ENCODE results near the gene NPDC1. TPM values are rescaled to one million over a fixed set of nuclear protein-coding genes. Genes with fewer than 3 reads are reported as not detected.

NPDC1 gene
- total RNA-seq, 2 donors from 2014 or later: 49.7 to 57.8 TPM

- H3K4me3 ChIP-seq: no peak overlapping the region
- H3K4me1 ChIP-seq: peaks cover 0 to 12% of the 10 kb centered on the region in 2 donors
- TF ChIP-seq, protein P1, sequence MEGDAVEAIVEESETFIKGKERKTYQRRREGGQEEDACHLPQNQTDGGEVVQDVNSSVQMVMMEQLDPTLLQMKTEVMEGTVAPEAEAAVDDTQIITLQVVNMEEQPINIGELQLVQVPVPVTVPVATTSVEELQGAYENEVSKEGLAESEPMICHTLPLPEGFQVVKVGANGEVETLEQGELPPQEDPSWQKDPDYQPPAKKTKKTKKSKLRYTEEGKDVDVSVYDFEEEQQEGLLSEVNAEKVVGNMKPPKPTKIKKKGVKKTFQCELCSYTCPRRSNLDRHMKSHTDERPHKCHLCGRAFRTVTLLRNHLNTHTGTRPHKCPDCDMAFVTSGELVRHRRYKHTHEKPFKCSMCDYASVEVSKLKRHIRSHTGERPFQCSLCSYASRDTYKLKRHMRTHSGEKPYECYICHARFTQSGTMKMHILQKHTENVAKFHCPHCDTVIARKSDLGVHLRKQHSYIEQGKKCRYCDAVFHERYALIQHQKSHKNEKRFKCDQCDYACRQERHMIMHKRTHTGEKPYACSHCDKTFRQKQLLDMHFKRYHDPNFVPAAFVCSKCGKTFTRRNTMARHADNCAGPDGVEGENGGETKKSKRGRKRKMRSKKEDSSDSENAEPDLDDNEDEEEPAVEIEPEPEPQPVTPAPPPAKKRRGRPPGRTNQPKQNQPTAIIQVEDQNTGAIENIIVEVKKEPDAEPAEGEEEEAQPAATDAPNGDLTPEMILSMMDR (IDR thresholded peaks at IDR 0.05): no peak
- no peak overlapping the region for H3K27ac ChIP-seq
- H3K36me3 ChIP-seq: no peaks in the 10 kb centered on the region
- H3K9me3 ChIP-seq: no peaks in the 10 kb centered on the region
- DNase-seq (ENCODE audit: low spot score): no peak
- H3K27me3 ChIP-seq: no peaks in the 10 kb centered on the region
Measured at GRCh38 chr9:137062384-137062783, 16.4 kb upstream of the NPDC1 start.

DNA sequence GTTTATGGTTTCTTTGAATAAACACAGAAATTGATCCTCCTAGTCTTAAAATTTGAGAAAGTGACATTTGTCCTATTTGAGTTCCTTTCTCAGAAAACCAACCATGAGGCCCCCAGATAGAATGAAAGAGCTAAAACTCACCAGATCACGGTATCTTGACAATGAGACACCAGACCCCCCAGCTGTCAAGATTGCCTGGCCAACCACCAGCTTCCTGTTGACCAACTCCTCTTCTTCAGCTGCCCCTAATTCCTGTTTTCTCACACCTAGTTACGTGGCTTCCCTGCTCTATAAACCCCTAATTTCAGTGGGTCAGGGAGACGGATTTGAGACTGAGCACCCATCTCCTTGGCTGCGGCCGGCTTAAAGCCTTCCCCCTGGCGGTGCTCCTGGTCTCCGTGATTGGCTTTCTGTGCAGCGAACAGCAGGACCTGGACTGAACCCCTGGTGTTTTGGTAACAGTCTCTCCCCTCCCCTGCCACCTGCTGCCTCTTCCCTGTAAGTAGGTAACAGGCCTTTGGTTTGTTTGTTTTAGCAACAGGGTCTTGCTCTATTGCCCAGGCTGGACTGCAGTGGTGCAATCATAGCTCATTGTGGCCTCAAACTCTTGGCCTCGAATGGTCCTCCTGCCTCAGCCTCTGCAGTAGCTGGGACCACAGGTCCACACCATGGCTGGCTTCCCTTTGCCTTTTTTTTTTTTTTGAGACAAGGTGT is 12.7 kb upstream of the NPDC1 start:
- no peak for DNase-seq (ENCODE audit: low spot score)
- Histone ChIP-seq H3K4me1 (peaks cover 0 to 34% of the 10 kb centered on the region in 2 donors), H3K9me3 (no peaks in the 10 kb centered on the region), H3K27me3 (no peaks in the 10 kb centered on the region), H3K27ac (no peak overlapping the region), H3K4me3 (no peak overlapping the region), H3K36me3 (no peaks in the 10 kb centered on the region)
- TF ChIP-seq, protein P1 (IDR thresholded peaks at IDR 0.05): no peak

DNA sequence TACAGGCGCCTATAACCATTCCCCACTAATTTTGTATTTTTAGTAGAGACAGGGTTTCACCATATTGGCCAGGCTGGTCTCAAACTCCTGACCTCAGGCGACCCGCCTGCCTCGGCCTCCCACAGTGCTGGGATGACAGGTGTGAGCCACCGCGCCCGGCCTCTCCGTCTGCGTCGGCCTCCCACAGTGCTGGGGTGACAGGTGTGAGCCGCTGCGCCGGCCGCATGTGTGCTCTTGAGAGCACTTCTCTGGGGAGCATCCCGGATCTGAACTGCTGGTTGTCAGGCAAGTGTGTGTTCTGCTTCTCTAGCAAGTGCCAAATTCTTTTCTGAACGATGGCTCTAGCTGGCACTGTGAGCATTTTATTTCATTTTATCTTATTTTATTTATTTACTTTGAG is 11.6 kb upstream of the NPDC1 start:
- no peak overlapping the region for H3K4me3 ChIP-seq
- no peak overlapping the region for H3K27ac ChIP-seq
- H3K4me1 ChIP-seq: peaks cover 0 to 43% of the 10 kb centered on the region in 2 donors
- DNase-seq (ENCODE audit: low spot score): no peak
- H3K9me3 ChIP-seq: no peaks in the 10 kb centered on the region
- TF ChIP-seq, protein P1 (IDR thresholded peaks at IDR 0.05): no peak
- H3K36me3 ChIP-seq: no peaks in the 10 kb centered on the region
- H3K27me3 ChIP-seq: peaks cover 0 to 4% of the 10 kb centered on the region in 2 donors

GRCh38 chr9:137056739-137057415 is 10.9 kb upstream of the NPDC1 start:
- Histone ChIP-seq H3K4me1 (peaks cover 0 to 45% of the 10 kb centered on the region in 2 donors), H3K27me3 (peaks cover 0 to 4% of the 10 kb centered on the region in 2 donors), H3K27ac (no peak overlapping the region), H3K4me3 (no peak overlapping the region), H3K36me3 (no peaks in the 10 kb centered on the region), H3K9me3 (no peaks in the 10 kb centered on the region)
- DNase-seq (ENCODE audit: low spot score): no peak
- TF ChIP-seq, protein P1 (IDR thresholded peaks at IDR 0.05): no peak

- Histone ChIP-seq H3K4me3 (no peak overlapping the region), H3K27me3 (peaks cover 0 to 4% of the 10 kb centered on the region in 2 donors), H3K9me3 (no peaks in the 10 kb centered on the region), H3K36me3 (no peaks in the 10 kb centered on the region), H3K27ac (peak overlapping the region; percentile 63 to 66), H3K4me1 (peaks cover 0 to 45% of the 10 kb centered on the region in 2 donors)
- peak; percentile 81 for DNase-seq (ENCODE audit: low spot score)
- TF ChIP-seq, protein P1 (IDR thresholded peaks at IDR 0.05): no peak
Measured at GRCh38 chr9:137055385-137056364, 9.7 kb upstream of the NPDC1 start.

All from right atrium auricular region (tissue), 2 donors.